Measurements from ENCODE around the gene RASA3.

RASA3 gene

DNA sequence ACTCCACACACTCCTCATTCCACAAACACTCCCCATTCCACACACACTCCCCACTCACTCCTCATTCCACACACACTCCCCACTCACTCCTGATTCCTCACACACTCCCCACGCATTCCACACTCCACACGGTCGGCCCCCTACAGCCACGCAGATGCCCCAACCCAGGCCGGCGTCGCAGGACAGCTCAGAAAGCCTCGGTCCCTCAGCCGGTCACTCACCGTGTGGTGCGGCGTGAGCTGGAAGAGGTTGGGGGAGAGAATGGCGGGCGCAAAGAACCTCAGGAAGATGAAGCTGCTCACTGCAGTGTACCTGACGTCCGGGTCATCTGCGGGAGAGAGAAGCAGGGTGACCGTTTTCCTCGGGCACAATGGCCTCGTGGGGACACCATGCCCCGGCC, 119.5 kb downstream of the RASA3 start:
- no peaks in the 10 kb centered on the region for H3K9me3 ChIP-seq (ENCODE audit: insufficient read depth, low read depth, low read length)
- H3K4me1 ChIP-seq (ENCODE audit: insufficient read depth, low read length, poor library complexity, severe bottlenecking) = no peaks in the 10 kb centered on the region
- no peaks in the 10 kb centered on the region for H4K20me1 ChIP-seq (ENCODE audit: insufficient read depth, low read length, poor library complexity, severe bottlenecking)
- H3K27me3 ChIP-seq (ENCODE audit: insufficient read depth, low read length, poor library complexity, severe bottlenecking) = no peaks in the 10 kb centered on the region
- H3F3A ChIP-seq (ENCODE audit: low read depth) = no peaks in the 10 kb centered on the region
- no peak overlapping the region for H2AFZ ChIP-seq (ENCODE audit: low read length)
- TF ChIP-seq, protein P1, sequence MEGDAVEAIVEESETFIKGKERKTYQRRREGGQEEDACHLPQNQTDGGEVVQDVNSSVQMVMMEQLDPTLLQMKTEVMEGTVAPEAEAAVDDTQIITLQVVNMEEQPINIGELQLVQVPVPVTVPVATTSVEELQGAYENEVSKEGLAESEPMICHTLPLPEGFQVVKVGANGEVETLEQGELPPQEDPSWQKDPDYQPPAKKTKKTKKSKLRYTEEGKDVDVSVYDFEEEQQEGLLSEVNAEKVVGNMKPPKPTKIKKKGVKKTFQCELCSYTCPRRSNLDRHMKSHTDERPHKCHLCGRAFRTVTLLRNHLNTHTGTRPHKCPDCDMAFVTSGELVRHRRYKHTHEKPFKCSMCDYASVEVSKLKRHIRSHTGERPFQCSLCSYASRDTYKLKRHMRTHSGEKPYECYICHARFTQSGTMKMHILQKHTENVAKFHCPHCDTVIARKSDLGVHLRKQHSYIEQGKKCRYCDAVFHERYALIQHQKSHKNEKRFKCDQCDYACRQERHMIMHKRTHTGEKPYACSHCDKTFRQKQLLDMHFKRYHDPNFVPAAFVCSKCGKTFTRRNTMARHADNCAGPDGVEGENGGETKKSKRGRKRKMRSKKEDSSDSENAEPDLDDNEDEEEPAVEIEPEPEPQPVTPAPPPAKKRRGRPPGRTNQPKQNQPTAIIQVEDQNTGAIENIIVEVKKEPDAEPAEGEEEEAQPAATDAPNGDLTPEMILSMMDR (conservative IDR thresholded peaks at IDR 0.05; ENCODE audit: low read length) = no peak
- no peak for TF ChIP-seq EZH2phosphoT487 (IDR thresholded peaks at IDR 0.05; ENCODE audit: borderline replicate concordance)
- H3K4me3 ChIP-seq (ENCODE audit: low read length, poor library complexity, severe bottlenecking) = no peak overlapping the region
- H3K4me2 ChIP-seq (ENCODE audit: low read depth, low read length, poor library complexity, severe bottlenecking) = no peak overlapping the region
- H3K9ac ChIP-seq (ENCODE audit: low read depth, low read length, poor library complexity, severe bottlenecking) = no peak overlapping the region
- no peaks in the 10 kb centered on the region for H3K79me2 ChIP-seq (ENCODE audit: insufficient read depth, low read length)
- H3K9me2 ChIP-seq (replicated peaks; ENCODE audit: low read depth, low read length) = no peaks in the 10 kb centered on the region
- peaks cover 46% of the 10 kb centered on the region; the same call in 1 of the 2 replicates for H3K36me3 ChIP-seq (ENCODE audit: insufficient read depth, low read length)

DNA sequence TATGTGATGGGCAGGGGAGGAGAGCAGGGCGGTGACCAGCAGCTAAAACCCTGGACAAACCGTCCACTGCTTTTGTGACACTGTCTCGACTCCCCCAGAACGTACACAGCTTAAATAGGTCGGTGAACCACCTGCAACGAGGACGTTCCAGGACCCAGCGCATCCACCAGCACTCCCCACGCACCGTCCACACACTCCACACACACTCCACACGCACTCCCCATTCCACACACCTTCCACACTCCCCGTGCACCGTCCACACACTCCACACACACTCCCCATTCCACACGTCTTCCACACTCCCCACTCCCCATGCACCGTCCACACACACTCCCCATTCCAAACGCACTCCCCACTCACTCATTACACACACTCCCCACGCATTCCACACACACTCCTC, 120.3 kb downstream of the RASA3 start:
- Histone ChIP-seq H3K79me2 (ENCODE audit: insufficient read depth, low read length) (no peaks in the 10 kb centered on the region), H3K27me3 (ENCODE audit: insufficient read depth, low read length, poor library complexity, severe bottlenecking) (no peaks in the 10 kb centered on the region), H3F3A (ENCODE audit: low read depth) (no peaks in the 10 kb centered on the region), H3K4me2 (ENCODE audit: low read depth, low read length, poor library complexity, severe bottlenecking) (no peak overlapping the region), H2AFZ (ENCODE audit: low read length) (no peak overlapping the region), H3K9ac (ENCODE audit: low read depth, low read length, poor library complexity, severe bottlenecking) (no peak overlapping the region), H3K9me3 (ENCODE audit: insufficient read depth, low read depth, low read length) (no peaks in the 10 kb centered on the region), H3K9me2 (replicated peaks; ENCODE audit: low read depth, low read length) (no peaks in the 10 kb centered on the region), H4K20me1 (ENCODE audit: insufficient read depth, low read length, poor library complexity, severe bottlenecking) (no peaks in the 10 kb centered on the region), H3K4me1 (ENCODE audit: insufficient read depth, low read length, poor library complexity, severe bottlenecking) (no peaks in the 10 kb centered on the region), H3K4me3 (ENCODE audit: low read length, poor library complexity, severe bottlenecking) (no peak overlapping the region), H3K36me3 (ENCODE audit: insufficient read depth, low read length) (peaks cover 43% of the 10 kb centered on the region; the same call in 1 of the 2 replicates)
- TF ChIP-seq, protein P1 (conservative IDR thresholded peaks at IDR 0.05; ENCODE audit: low read length) = no peak
- TF ChIP-seq EZH2phosphoT487 (IDR thresholded peaks at IDR 0.05; ENCODE audit: borderline replicate concordance) = no peak

DNA sequence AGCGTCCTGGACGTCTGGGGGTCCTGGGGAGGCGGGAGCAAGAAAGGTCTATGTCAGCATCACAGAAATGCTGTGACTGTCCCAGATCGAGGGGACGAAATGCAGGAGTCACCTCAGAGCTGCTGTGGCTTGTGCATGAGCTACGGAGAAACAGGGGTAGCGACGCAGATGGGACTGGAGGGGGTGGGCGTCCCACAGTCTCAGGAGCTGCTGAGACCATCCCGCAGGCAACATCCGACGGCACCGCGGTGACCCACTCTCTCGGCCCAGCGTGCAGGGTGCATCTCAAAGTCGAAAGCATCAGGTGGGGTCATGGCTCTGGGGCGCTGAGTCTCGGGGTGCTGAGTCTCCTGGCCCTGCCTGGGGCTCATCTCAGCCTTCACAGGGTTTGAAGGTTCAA, 121.2 kb downstream of the RASA3 start:
- no peaks in the 10 kb centered on the region for H3F3A ChIP-seq (ENCODE audit: low read depth)
- H3K27me3 ChIP-seq (ENCODE audit: insufficient read depth, low read length, poor library complexity, severe bottlenecking) = no peaks in the 10 kb centered on the region
- no peaks in the 10 kb centered on the region for H3K4me1 ChIP-seq (ENCODE audit: insufficient read depth, low read length, poor library complexity, severe bottlenecking)
- no peaks in the 10 kb centered on the region for H3K79me2 ChIP-seq (ENCODE audit: insufficient read depth, low read length)
- H3K9me2 ChIP-seq (replicated peaks; ENCODE audit: low read depth, low read length) = no peaks in the 10 kb centered on the region
- H3K9me3 ChIP-seq (ENCODE audit: insufficient read depth, low read depth, low read length) = no peaks in the 10 kb centered on the region
- no peak overlapping the region for H3K9ac ChIP-seq (ENCODE audit: low read depth, low read length, poor library complexity, severe bottlenecking)
- H2AFZ ChIP-seq (ENCODE audit: low read length) = no peak overlapping the region
- no peak overlapping the region for H3K4me3 ChIP-seq (ENCODE audit: low read length, poor library complexity, severe bottlenecking)
- TF ChIP-seq EZH2phosphoT487 (IDR thresholded peaks at IDR 0.05; ENCODE audit: borderline replicate concordance) = no peak
- TF ChIP-seq, protein P1 (conservative IDR thresholded peaks at IDR 0.05; ENCODE audit: low read length) = no peak
- H3K36me3 ChIP-seq (ENCODE audit: insufficient read depth, low read length) = peaks cover 37% of the 10 kb centered on the region; the same call in 1 of the 2 replicates
- no peaks in the 10 kb centered on the region for H4K20me1 ChIP-seq (ENCODE audit: insufficient read depth, low read length, poor library complexity, severe bottlenecking)
- H3K4me2 ChIP-seq (ENCODE audit: low read depth, low read length, poor library complexity, severe bottlenecking) = no peak overlapping the region
